H1 (cell line): ENCODE results near the gene EIPR1. TPM values are rescaled to one million over a fixed set of nuclear protein-coding genes. Genes with fewer than 3 reads are reported as not detected.
A peak's percentile ranks its signal among the peaks of the same experiment; 100 is the strongest.

Experiments
- CTCF ChIA-PET: fragments of 300-600 bp; sonication (Branson Sonifier 250); formaldehyde crosslinking; loops from one replicate; lab custom pipeline; 2021; ENCODE audit not compliant: partially characterized antibody; lab: Charles Lee
- POLR2A ChIA-PET: fragments of 300-600 bp; sonication (Branson Sonifier 250); formaldehyde crosslinking; loops from one replicate; lab custom pipeline; 2021; ENCODE audit warnings: inconsistent platforms; ENCODE audit not compliant: partially characterized antibody; lab: Charles Lee
- DNase-seq, 2 experiments: peaks; one replicate each; pipeline versions ENCODE4 v3.0.0 to v3.0.0-alpha.2; 2010 to 2022; ENCODE audit warnings: low spot score in 2 of 2, low read depth in 1 of 2, mixed read lengths in 1 of 2
- FAIRE-seq: peaks from 2 replicates; lab custom pipeline; 2011; peaks lifted over from hg19 to GRCh38; lab: Jason Lieb, UNC
- H2AFZ ChIP-seq: 2 replicates; pipeline ENCODE4 v1.8.1; 2012; ENCODE audit warnings: low read length, inconsistent platforms
- H2AK5ac ChIP-seq: 2 replicates; pipeline ENCODE4 v1.6.1; 2013; ENCODE audit warnings: low read depth, low read length
- H2BK120ac ChIP-seq: replicated peaks from 2 replicates; pipeline ENCODE3; 2013; ENCODE audit warnings: low read depth, low read length, inconsistent platforms
- H2BK12ac ChIP-seq: 2 replicates; pipeline ENCODE4 v1.6.1; 2013; ENCODE audit warnings: low read depth, low read length
- H2BK15ac ChIP-seq: 2 replicates; pipeline ENCODE4 v1.6.1; 2013; ENCODE audit warnings: low read length
- H2BK20ac ChIP-seq: 2 replicates; pipeline ENCODE4 v1.6.1; 2013; ENCODE audit warnings: low read length
- H2BK5ac ChIP-seq: 2 replicates; pipeline ENCODE4 v1.6.1; 2013; ENCODE audit warnings: low read depth, low read length
- H3K14ac ChIP-seq: 2 replicates; pipeline ENCODE4 v1.6.1; 2013; ENCODE audit warnings: inconsistent platforms; ENCODE audit not compliant: insufficient read length
- H3K18ac ChIP-seq: 2 replicates; pipeline ENCODE4 v1.6.1; 2013; ENCODE audit warnings: low read length; ENCODE audit errors: extremely low read depth
- H3K23ac ChIP-seq: 2 replicates; pipeline ENCODE4 v1.6.1; 2013; ENCODE audit warnings: inconsistent platforms; ENCODE audit not compliant: insufficient read length
- H3K23me2 ChIP-seq: 2 replicates; pipeline ENCODE4 v1.6.1; 2013; ENCODE audit warnings: low read depth, low read length
- H3K27ac ChIP-seq: 2 replicates; pipeline ENCODE4 v1.6.1; 2011; ENCODE audit warnings: low read depth, low read length, inconsistent platforms
- H3K27me3 ChIP-seq, 4 experiments: replicated peaks in 1 of 4; 1 replicate in 1 of 4; 2 replicates in 3 of 4; pipeline versions ENCODE4 v1.6.1 to v1.8.1; 2011 to 2013; ENCODE audit warnings: low read length in 3 of 4, mild to moderate bottlenecking in 3 of 4, inconsistent platforms in 2 of 4, mixed read lengths in 2 of 4, moderate library complexity in 1 of 4; ENCODE audit not compliant: control insufficient read depth in 3 of 4, insufficient read depth in 3 of 4; ENCODE audit errors: extremely low read depth in 1 of 4
- H3K36me3 ChIP-seq, 4 experiments: 2 replicates each; pipeline versions ENCODE4 v1.6.1 to v1.8.1; 2011 to 2013; ENCODE audit warnings: mild to moderate bottlenecking in 4 of 4, low read length in 3 of 4, moderate library complexity in 2 of 4, control low read depth in 1 of 4, inconsistent platforms in 1 of 4; ENCODE audit not compliant: insufficient read depth in 4 of 4, control insufficient read depth in 2 of 4
- H3K4ac ChIP-seq: replicated peaks from 2 replicates; pipeline ENCODE3; 2013; ENCODE audit warnings: low read length, low read depth, mixed read lengths, inconsistent platforms; ENCODE audit not compliant: insufficient read length
- H3K4me1 ChIP-seq, 4 experiments: replicated peaks in 1 of 4; 1 replicate in 1 of 4; 2 replicates in 3 of 4; pipeline versions ENCODE4 v1.6.1 to v1.8.1; 2011 to 2013; ENCODE audit warnings: low read length in 3 of 4, inconsistent platforms in 2 of 4, mixed read lengths in 1 of 4; ENCODE audit not compliant: insufficient read depth in 4 of 4, control insufficient read depth in 3 of 4
- H3K4me2 ChIP-seq, 2 experiments: 2 replicates each; pipeline versions ENCODE4 v1.6.1 to v1.8.1; 2011 to 2013; ENCODE audit warnings: low read depth in 2 of 2, low read length in 2 of 2, control low read depth in 1 of 2, inconsistent platforms in 1 of 2, mild to moderate bottlenecking in 1 of 2; ENCODE audit not compliant: insufficient read depth in 1 of 2
- H3K4me3 ChIP-seq, 4 experiments: fragments of 200-600, 300-600 bp in 1 of 4; sonication (generic), shearing (Covaris generic), sonication (Bioruptor Twin) in 1 of 4; 2 replicates each; pipeline versions ENCODE4 v1.5.1 to v1.8.1; 2011 to 2016; ENCODE audit warnings: low read length in 4 of 4, low read depth in 3 of 4, control low read depth in 2 of 4, inconsistent platforms in 2 of 4, mild to moderate bottlenecking in 2 of 4, mixed read lengths in 1 of 4, moderate library complexity in 1 of 4; ENCODE audit not compliant: insufficient read depth in 2 of 4; ENCODE audit errors: extremely low read depth in 1 of 4
- H3K56ac ChIP-seq: replicated peaks from 2 replicates; pipeline ENCODE3; 2013; ENCODE audit warnings: low read depth, mild to moderate bottlenecking, mixed read lengths, low read length, inconsistent platforms; ENCODE audit not compliant: insufficient read length
- H3K79me1 ChIP-seq: 2 replicates; pipeline ENCODE4 v1.6.1; 2013; ENCODE audit warnings: low read depth, low read length, control low read depth
- H3K79me2 ChIP-seq, 2 experiments: 2 replicates each; pipeline versions ENCODE4 v1.6.1 to v1.8.1; 2012 to 2013; ENCODE audit warnings: low read length in 2 of 2, mild to moderate bottlenecking in 2 of 2, inconsistent platforms in 1 of 2; ENCODE audit not compliant: insufficient read depth in 2 of 2, control insufficient read depth in 1 of 2
- H3K9ac ChIP-seq, 4 experiments: replicated peaks in 1 of 4; 1 replicate in 1 of 4; 2 replicates in 3 of 4; pipeline versions ENCODE4 v1.6.1 to v1.8.1; 2011 to 2013; ENCODE audit warnings: low read depth in 3 of 4, low read length in 3 of 4, control low read depth in 2 of 4, mild to moderate bottlenecking in 2 of 4, moderate library complexity in 2 of 4, inconsistent platforms in 1 of 4; ENCODE audit errors: extremely low read depth in 1 of 4
- H3K9me3 ChIP-seq, 2 experiments: 2 replicates each; pipeline versions ENCODE4 v1.6.1 to v1.8.1; 2012 to 2013; ENCODE audit warnings: mild to moderate bottlenecking in 2 of 2, moderate library complexity in 2 of 2, control low read depth in 1 of 2, inconsistent platforms in 1 of 2, low read depth in 1 of 2, low read length in 1 of 2, mixed read lengths in 1 of 2; ENCODE audit not compliant: insufficient read depth in 2 of 2
- H4K20me1 ChIP-seq, 2 experiments: replicated peaks in 1 of 2; 2 replicates each; pipeline versions ENCODE3 to v1.8.1; 2011 to 2013; ENCODE audit warnings: inconsistent platforms in 2 of 2, low read length in 2 of 2, mild to moderate bottlenecking in 1 of 2; ENCODE audit not compliant: insufficient read depth in 2 of 2, control insufficient read depth in 1 of 2
- H4K5ac ChIP-seq: 2 replicates; pipeline ENCODE4 v1.6.1; 2013; ENCODE audit warnings: low read length, low read depth, mixed read lengths, inconsistent platforms; ENCODE audit not compliant: insufficient read length
- H4K8ac ChIP-seq: 2 replicates; pipeline ENCODE4 v1.8.0; 2013; ENCODE audit warnings: mild to moderate bottlenecking, moderate library complexity, low read length, inconsistent platforms; ENCODE audit not compliant: insufficient read depth; ENCODE audit errors: extremely low read depth
- H4K91ac ChIP-seq: replicated peaks from 2 replicates; pipeline ENCODE3; 2013; ENCODE audit warnings: low read length, mixed read lengths, inconsistent platforms; ENCODE audit not compliant: insufficient read length
- ATF3 ChIP-seq: IDR thresholded peaks from 2 replicates; pipeline ENCODE4 v1.6.1; 2011; ENCODE audit warnings: low read depth, mild to moderate bottlenecking, low read length; ENCODE audit not compliant: insufficient read depth
- BRCA1 ChIP-seq: IDR thresholded peaks from 2 replicates; pipeline ENCODE4 v1.6.1; 2012; ENCODE audit warnings: low read depth, low read length, improper control_type of control experiment
- CBX5 ChIP-seq: fragments of 300-800, 300-1000 bp; sonication (generic); IDR thresholded peaks from 2 replicates; pipeline ENCODE4 v1.7.1; 2016; ENCODE audit warnings: antibody characterized with exemption, low read length, low read depth
- CHD1 ChIP-seq: IDR thresholded peaks from 2 replicates; pipeline ENCODE4 v1.6.1; 2012; ENCODE audit warnings: low read depth, low read length, improper control_type of control experiment
- CHD2 ChIP-seq: IDR thresholded peaks from 2 replicates; pipeline ENCODE4 v1.6.1; 2012; ENCODE audit warnings: low read length, improper control_type of control experiment
- GTF2F1 ChIP-seq: IDR thresholded peaks from 2 replicates; pipeline ENCODE4 v1.6.1; 2012; ENCODE audit warnings: low read depth, low read length, improper control_type of control experiment, borderline replicate concordance
- HDAC6 ChIP-seq: IDR thresholded peaks from one replicate; pipeline ENCODE4 v1.7.1; 2012; ENCODE audit warnings: low read depth, mild to moderate bottlenecking, inconsistent platforms, low read length, moderate library complexity
- MAFK ChIP-seq: IDR thresholded peaks from 2 replicates; pipeline ENCODE4 v1.6.1; 2012; ENCODE audit warnings: low read depth, mild to moderate bottlenecking, improper control_type of control experiment, low read length
- POU5F1 ChIP-seq: IDR thresholded peaks from 2 replicates; pipeline ENCODE4 v1.6.1; 2011; ENCODE audit warnings: low read depth, mild to moderate bottlenecking, low read length, moderate library complexity
- RBBP5 ChIP-seq: IDR thresholded peaks from 2 replicates; pipeline ENCODE4 v1.7.1; 2012; ENCODE audit warnings: low read depth, mild to moderate bottlenecking, inconsistent platforms, low read length, moderate library complexity, borderline replicate concordance
- SAP30 ChIP-seq: fragments of 300-600 bp; sonication (generic); IDR thresholded peaks from 2 replicates; pipeline ENCODE4 v1.7.1; 2012; ENCODE audit warnings: low read length, moderate library complexity, mild to moderate bottlenecking, inconsistent platforms; ENCODE audit not compliant: insufficient read depth, insufficient replicate concordance
- SUZ12 ChIP-seq: fragments of 200-600 bp; sonication (generic); IDR thresholded peaks from 2 replicates; pipeline ENCODE4 v1.6.1; 2012; ENCODE audit warnings: mild to moderate bottlenecking, inconsistent platforms, low read length, moderate library complexity, mixed read lengths
- TAF7 ChIP-seq: optimal IDR thresholded peaks from 2 replicates; pipeline ENCODE3; 2011; ENCODE audit warnings: low read depth, mild to moderate bottlenecking, inconsistent platforms, low read length, moderate library complexity, borderline replicate concordance
- YY1 ChIP-seq: IDR thresholded peaks from 2 replicates; pipeline ENCODE4 v1.6.1; 2011; ENCODE audit warnings: low read depth, mild to moderate bottlenecking, low read length
- WGBS, 2 experiments: shearing (Covaris generic) in 1 of 2; methylation state at CpG; one replicate each; pipeline versions ENCODE4 v1.1.6 to v1.1.7; 2013 to 2015; ENCODE audit warnings: low lambda C conversion rate in 2 of 2, mixed read lengths in 2 of 2, inconsistent platforms in 1 of 2, low coverage in 1 of 2, missing lambda C conversion rate in 1 of 2; ENCODE audit not compliant: insufficient replicate concordance in 2 of 2, insufficient coverage in 1 of 2, insufficient read length in 1 of 2; ENCODE audit errors: extremely low coverage in 1 of 2, missing lambda C conversion rate in 1 of 2; 5-methylcytosine and 5-hydroxymethylcytosine counted together
- polyA plus RNA-seq, 7 experiments: library from polyadenylated mRNA; depleted of rRNA in 3 of 7; stranded (reverse) in 5 of 7; unstranded in 2 of 7; fragments of >200 nt in 5 of 7; fragments of 200-250 nt in 2 of 7; gene quantifications; 1 replicate in 5 of 7; 2 replicates in 1 of 7; 4 replicates in 1 of 7; pipeline versions ENCODE4 v1.2.1 to v1.2.3, GENCODE V29; 2011 to 2013; ENCODE audit warnings: missing spikeins in 2 of 7, mixed read lengths in 2 of 7
- total RNA-seq: library from RNA; stranded (reverse); fragmentation: NEBNext Ultra II Directional; extraction: Animal tissue kit (Norgen Biotek cat#: 25700); gene quantifications from 2 replicates; pipeline ENCODE4 v1.2.1, GENCODE V29; 2021

EIPR1 gene
- total and polyA plus RNA-seq, 2 of the 8 experiments (the other 6 are each of a cell fraction or from before 2014, with no cell fraction given) = 26.3 to 56.4 TPM

GRCh38 chr2:3299130-3299529, 78.5 kb downstream of the EIPR1 start:
- Histone ChIP-seq H3K56ac (no peak overlapping the region), H3K79me2 (no peaks in the 10 kb centered on the region; a peak in 1 of 4 replicates), H2AFZ (no peak overlapping the region), H4K5ac (no peak overlapping the region), H3K4ac (no peak overlapping the region), H4K8ac (no peak overlapping the region), H3K14ac (no peak overlapping the region), H3K4me3 (no peak overlapping the region), H4K91ac (peak overlapping the region; percentile 35), H3K9me3 (no peaks in the 10 kb centered on the region), H3K18ac (no peak overlapping the region), H2BK15ac (no peak overlapping the region), H3K23ac (no peak overlapping the region), H3K9ac (no peak overlapping the region), H2BK12ac (no peak overlapping the region), H2BK20ac (no peak overlapping the region), H3K36me3 (no peaks in the 10 kb centered on the region; a peak in 1 of 8 replicates), H3K23me2 (peaks cover 22% of the 10 kb centered on the region; the same call in 1 of the 2 replicates), H4K20me1 (peaks cover 1 to 9% of the 10 kb centered on the region in 2 experiments), H3K27me3 (no peaks in the 10 kb centered on the region), H2BK5ac (no peak overlapping the region), H3K4me2 (no peak overlapping the region), H3K79me1 (peaks cover 6% of the 10 kb centered on the region), H3K4me1 (peaks cover 0 to 10% (median 8%) of the 10 kb centered on the region in 4 experiments; a peak in 6 of 7 replicates), H2AK5ac (no peak overlapping the region), H2BK120ac (no peak overlapping the region), H3K27ac (no peak overlapping the region)
- ChIA-PET CTCF (interaction anchor here (0.5 to 1.5 kb wide), 5 partner anchors 9 to 124 kb away, joined by 3 to 7 read pairs (median 3); no protein-coding TSS in a partner anchor), POLR2A (interaction anchor here (0.8 to 1.6 kb wide), 3 partner anchors 8 to 19 kb away, joined by 3 to 4 read pairs (median 3); no protein-coding TSS in a partner anchor)
- 94% methylated on average over 12 of the region's 12 CpGs; no CpG with 5 or more reads in 1 of the 2 experiments for WGBS, 2 experiments
- no peak for FAIRE-seq
- no peak for DNase-seq
- TF ChIP-seq CBX5 (no peak), MAFK (no peak), HDAC6 (no peak), GTF2F1 (no peak), TAF7 (no peak), SAP30 (no peak), ATF3 (no peak), RBBP5 (no peak), BRCA1 (no peak), POU5F1 (no peak), YY1 (no peak), CHD1 (no peak), SUZ12 (no peak), CHD2 (no peak)
